HCT116 (cell line): ENCODE results near the gene NOC2L. TPM values are rescaled to one million over a fixed set of nuclear protein-coding genes. Genes with fewer than 3 reads are reported as not detected.

Source experiments
- ATAC-seq: fragments of 200-7000 bp; cut with Tn5 transposase; 2 replicates; pipeline ENCODE4 v1.9.1; 2020; ENCODE audit warnings: mild to moderate bottlenecking, moderate library complexity
- BruUV-seq: library from RNA; stranded (reverse); fragments of 400-500 nt; replicated peaks from 2 replicates; lab custom pipeline; 2021; lab: Mats Ljungman, UMichigan
- CTCF ChIA-PET: fragments of 300-600 bp; sonication (Branson Sonifier 250); formaldehyde crosslinking; loops from one replicate; lab custom pipeline; 2021; ENCODE audit warnings: antibody characterized with exemption; lab: Charles Lee
- POLR2A ChIA-PET: fragments of 300-600, 350-600 bp; sonication (Branson Sonifier 250); formaldehyde crosslinking; loops from one replicate; lab custom pipeline; 2021; ENCODE audit warnings: antibody characterized with exemption; lab: Charles Lee
- RAD21 ChIA-PET, 2 experiments: fragments of 300-600 bp; sonication (Branson Sonifier 250); formaldehyde crosslinking; loops; one replicate each; lab custom pipeline; 2023; ENCODE audit warnings: low total read pairs in 2 of 2; ENCODE audit not compliant: uncharacterized antibody in 2 of 2, unreplicated experiment in 2 of 2, low non-redundant PET in 1 of 2; lab: Charles Lee
- DNase-seq: peaks from one replicate; pipeline ENCODE4 v3.0.0-alpha.2; 2010; ENCODE audit warnings: low read depth, low spot score
- H2AFZ ChIP-seq: fragments of 200-600 bp; shearing (Covaris generic), sonication (generic); 2 replicates; pipeline ENCODE4 v1.6.1; 2017; ENCODE audit warnings: low read depth, mixed run types, mixed read lengths, antibody characterized with exemption, low read length; ENCODE audit not compliant: poor library complexity, severe bottlenecking
- H3K27ac ChIP-seq: 2 replicates; pipeline ENCODE4 v1.5.1; 2012; ENCODE audit warnings: low read depth, low read length
- H3K27me3 ChIP-seq: fragments of 200-600 bp; sonication (generic); 2 replicates; pipeline ENCODE4 v1.6.1; 2016; ENCODE audit warnings: mixed run types, low read length, mixed read lengths; ENCODE audit not compliant: insufficient read depth
- H3K36me3 ChIP-seq, 2 experiments: fragments of 200-500 bp in 1 of 2; fragments of 200-600 bp in 1 of 2; sonication (Bioruptor generic) in 1 of 2; sonication (generic) in 1 of 2; 2 replicates each; pipeline versions ENCODE4 v1.5.1 to v1.6.1; 2014 to 2016; ENCODE audit warnings: low read length in 2 of 2, inconsistent platforms in 1 of 2, mixed read lengths in 1 of 2, mixed run types in 1 of 2; ENCODE audit not compliant: insufficient read depth in 2 of 2, control insufficient read depth in 1 of 2
- H3K4me1 ChIP-seq, 2 experiments: fragments of 200-600 bp in 1 of 2; sonication (generic) in 1 of 2; 2 replicates each; pipeline versions ENCODE4 v1.5.1 to v1.6.1; 2012 to 2017; ENCODE audit warnings: low read length in 2 of 2, inconsistent platforms in 1 of 2, mild to moderate bottlenecking in 1 of 2, mixed read lengths in 1 of 2, mixed run types in 1 of 2, moderate library complexity in 1 of 2; ENCODE audit not compliant: insufficient read depth in 2 of 2, control insufficient read depth in 1 of 2
- H3K4me2 ChIP-seq: fragments of 200-600 bp; sonication (generic); 2 replicates; pipeline ENCODE4 v1.6.1; 2017; ENCODE audit warnings: mixed run types, low read length, mixed read lengths
- H3K4me3 ChIP-seq, 2 experiments: fragments of 200-600 bp in 1 of 2; sonication (generic) in 1 of 2; replicated peaks in 1 of 2; 2 replicates each; pipeline ENCODE4 v1.5.1; 2011 to 2016; ENCODE audit warnings: low read length in 2 of 2, control low read depth in 1 of 2, low read depth in 1 of 2, mild to moderate bottlenecking in 1 of 2, mixed read lengths in 1 of 2, mixed run types in 1 of 2
- H3K79me2 ChIP-seq: fragments of 200-600 bp; sonication (generic); 2 replicates; pipeline ENCODE4 v1.6.1; 2017; ENCODE audit warnings: mild to moderate bottlenecking, mixed run types, low read length, moderate library complexity, mixed read lengths; ENCODE audit not compliant: insufficient read depth
- H3K9ac ChIP-seq: fragments of 200-600 bp; sonication (generic); 2 replicates; pipeline ENCODE4 v1.6.1; 2016; ENCODE audit warnings: low read length, mixed read lengths
- H3K9me2 ChIP-seq: fragments of 200-600 bp; sonication (generic), shearing (Covaris generic); 2 replicates; pipeline ENCODE4 v1.6.1; 2017; ENCODE audit warnings: mixed run types, mild to moderate bottlenecking, moderate library complexity; ENCODE audit not compliant: insufficient read depth
- H3K9me3 ChIP-seq, 2 experiments: fragments of 200-500 bp in 1 of 2; fragments of 200-600 bp in 1 of 2; sonication (Bioruptor generic) in 1 of 2; sonication (generic) in 1 of 2; 2 replicates each; pipeline ENCODE4 v1.6.1; 2014 to 2017; ENCODE audit warnings: low read length in 2 of 2, mixed read lengths in 2 of 2, inconsistent platforms in 1 of 2, low read depth in 1 of 2, mild to moderate bottlenecking in 1 of 2, mixed run types in 1 of 2, moderate library complexity in 1 of 2; ENCODE audit not compliant: control insufficient read depth in 1 of 2, insufficient read depth in 1 of 2
- H4K20me1 ChIP-seq: fragments of 200-600 bp; sonication (generic), shearing (Covaris generic); 2 replicates; pipeline ENCODE4 v1.6.1; 2017; ENCODE audit warnings: mixed run types, mild to moderate bottlenecking, moderate library complexity; ENCODE audit not compliant: insufficient read depth
- ATF3 ChIP-seq: IDR thresholded peaks from 2 replicates; pipeline ENCODE4 v1.6.1; 2012
- CBX3 ChIP-seq: IDR thresholded peaks from 2 replicates; pipeline ENCODE4 v1.6.1; 2012; ENCODE audit warnings: low read depth
- CEBPB ChIP-seq: IDR thresholded peaks from 2 replicates; pipeline ENCODE4 v1.6.1; 2012; ENCODE audit warnings: low read depth
- CTCF ChIP-seq, 3 experiments: fragments of 200-600 bp in 1 of 3; sonication (generic) in 1 of 3; IDR thresholded peaks in 2 of 3; conservative IDR thresholded peaks in 1 of 3; 2 replicates each; pipeline ENCODE4 v1.5.1; 2012 to 2017; ENCODE audit warnings: low read depth in 2 of 3, low read length in 2 of 3, antibody characterized with exemption in 1 of 3, borderline replicate concordance in 1 of 3, control low read depth in 1 of 3, mild to moderate bottlenecking in 1 of 3, mixed read lengths in 1 of 3, mixed run types in 1 of 3, moderate library complexity in 1 of 3; ENCODE audit not compliant: insufficient read depth in 1 of 3
- EGR1 ChIP-seq: IDR thresholded peaks from 2 replicates; pipeline ENCODE4 v1.6.1; 2012; ENCODE audit warnings: low read depth
- ELF1 ChIP-seq: IDR thresholded peaks from 2 replicates; pipeline ENCODE4 v1.6.1; 2012; ENCODE audit warnings: low read depth, borderline replicate concordance
- EZH2 ChIP-seq: fragments of 200-600 bp; sonication (generic); IDR thresholded peaks from 2 replicates; pipeline ENCODE4 v1.6.1; 2017; ENCODE audit warnings: antibody characterized with exemption, mixed run types
- EZH2phosphoT487 ChIP-seq: fragments of 200-600 bp; IDR thresholded peaks from 2 replicates; pipeline ENCODE4 v1.6.1; 2018; ENCODE audit warnings: antibody characterized with exemption, borderline replicate concordance
- FOSL1 ChIP-seq: IDR thresholded peaks from 2 replicates; pipeline ENCODE4 v1.6.1; 2012; ENCODE audit warnings: low read depth
- JUND ChIP-seq: IDR thresholded peaks from 2 replicates; pipeline ENCODE4 v1.6.1; 2012
- MAX ChIP-seq: IDR thresholded peaks from 2 replicates; pipeline ENCODE4 v1.6.1; 2012
- POLR2A ChIP-seq: IDR thresholded peaks from 2 replicates; pipeline ENCODE4 v1.7.0; 2011; ENCODE audit warnings: borderline replicate concordance; ENCODE audit not compliant: insufficient read depth, insufficient read length; ENCODE audit errors: extremely low read depth
- REST ChIP-seq: IDR thresholded peaks from 2 replicates; pipeline ENCODE4 v1.6.1; 2012; ENCODE audit warnings: low read depth
- SIN3A ChIP-seq: IDR thresholded peaks from 2 replicates; pipeline ENCODE4 v1.6.1; 2012; ENCODE audit warnings: low read depth
- SP1 ChIP-seq: IDR thresholded peaks from 2 replicates; pipeline ENCODE4 v1.6.1; 2012; ENCODE audit warnings: low read depth
- SRF ChIP-seq: IDR thresholded peaks from 2 replicates; pipeline ENCODE4 v1.6.1; 2012; ENCODE audit warnings: low read depth
- TCF7L2 ChIP-seq: IDR thresholded peaks from 2 replicates; pipeline ENCODE4 v1.7.0; 2011; ENCODE audit warnings: borderline replicate concordance, inconsistent platforms; ENCODE audit not compliant: insufficient read depth, insufficient read length; ENCODE audit errors: extremely low read depth
- ZBTB33 ChIP-seq: IDR thresholded peaks from 2 replicates; pipeline ENCODE4 v1.6.1; 2011; ENCODE audit warnings: mild to moderate bottlenecking, low read length, moderate library complexity; ENCODE audit not compliant: insufficient replicate concordance; ENCODE audit errors: extremely low read depth
- ZFX ChIP-seq: fragments of 450-650 bp; IDR thresholded peaks from 2 replicates; pipeline ENCODE4 v1.6.1; 2017
- ZNF274 ChIP-seq: fragments of 200-500 bp; sonication (Bioruptor generic); IDR thresholded peaks from 2 replicates; pipeline ENCODE4 v1.6.1; 2014; ENCODE audit warnings: mild to moderate bottlenecking, low read depth, low read length, inconsistent platforms
- intact Hi-C: fragments of 100-400 bp; cut with micrococcal nuclease; formaldehyde crosslinking; loops from 2 replicates; pipeline ENCODE4 v1.10.0; 2022
- total RNA-seq: library from RNA; stranded (reverse); gene quantifications from one replicate; pipeline ENCODE4 v1.2.1, GENCODE V29; 2021; ENCODE audit not compliant: unreplicated experiment

Gene NOC2L
- total RNA-seq, 1 experiment from 2014 or later, result 260 TPM

- intact Hi-C loops, result no loop called here
- peak overlapping the region in 1 of 2 experiments; percentile 16; a peak in 2 of 4 replicates for H3K4me3 ChIP-seq
- no peak overlapping the region for H3K9ac ChIP-seq
- POLR2A ChIA-PET, result no interaction called here
- ATAC-seq (peak; percentile 62), DNase-seq (peak; percentile 59)
- peaks cover 36 to 48% of the 10 kb centered on the region in 2 experiments for H3K4me1 ChIP-seq
- peak overlapping the region; percentile 48; the same call in 1 of the 2 replicates for H3K27ac ChIP-seq
- H3K4me2 ChIP-seq, result peak overlapping the region; percentile 72
- CTCF ChIA-PET, result no interaction called here
- RAD21 ChIA-PET, result no interaction called here
- no peaks in the 10 kb centered on the region for H3K9me2 ChIP-seq
- no peaks in the 10 kb centered on the region for H3K36me3 ChIP-seq
- no peaks in the 10 kb centered on the region for H4K20me1 ChIP-seq
- H3K27me3 ChIP-seq, result peaks cover 43% of the 10 kb centered on the region; the same call in 1 of the 2 replicates
- no TSS peak for BruUV-seq
- no peaks in the 10 kb centered on the region for H3K79me2 ChIP-seq
- no peak overlapping the region for H2AFZ ChIP-seq
- no peaks in the 10 kb centered on the region for H3K9me3 ChIP-seq
- TF ChIP-seq ZNF274 (no peak), ZBTB33 (peak; percentile 34), SRF (no peak), CBX3 (no peak), ELF1 (no peak), SIN3A (no peak), CTCF (IDR thresholded peaks at IDR 0.05 in 2 of 3, conservative IDR thresholded peaks at IDR 0.05 in 1 of 3; ENCODE audit: borderline replicate concordance in 1 of 3, insufficient read depth in 1 of 3, low read depth in 2 of 3, low read length in 2 of 3) (peak in 2 of 3 experiments; percentile 32 to 55; a peak in 4 of 6 replicates), TCF7L2 (peak; percentile 51), CEBPB (no peak), REST (no peak), MAX (no peak), POLR2A (no peak), JUND (no peak), ZFX (no peak), EZH2phosphoT487 (no peak), SP1 (peak; percentile 87), EZH2 (no peak), EGR1 (no peak), FOSL1 (no peak), ATF3 (no peak)
These were observed 37.8 kb downstream of the NOC2L start for GRCh38 chr1:921011-921837.
